ENCODE data around the gene TULP3. TPM values are rescaled to one million over a fixed set of nuclear protein-coding genes. Genes with fewer than 3 reads are reported as not detected.

Gene TULP3
- total and polyA plus RNA-seq, 2 donors (not counting 3 experiments of a cell fraction or from before 2014, with no cell fraction given): 30.8 to 31.0 TPM

DNA sequence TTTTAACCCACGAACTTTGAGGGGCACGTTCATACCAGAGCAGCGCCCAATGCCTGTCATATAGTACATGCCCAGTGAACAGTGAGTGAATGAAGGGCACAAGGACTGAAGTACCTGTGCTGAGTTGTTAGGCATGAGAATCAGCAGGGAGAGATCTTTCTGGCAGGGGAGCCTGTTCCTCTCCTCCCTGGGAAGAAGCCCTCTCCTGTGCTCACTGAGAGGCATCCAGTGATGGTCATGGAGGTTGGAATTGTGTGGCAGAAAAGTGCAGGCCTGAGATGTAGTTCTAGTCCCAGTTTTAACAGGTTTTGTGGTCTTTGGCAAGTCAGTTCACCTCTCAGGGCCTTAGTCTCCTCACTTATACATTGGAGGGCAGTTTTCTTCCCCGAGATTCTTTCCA is 89.1 kb downstream of the TULP3 start:
- Histone ChIP-seq H3K4me3 (replicated peaks in 1 of 3; ENCODE audit: insufficient read depth in 1 of 3, low read depth in 1 of 3, low read length in 3 of 3) (no peak overlapping the region), H3K79me2 (ENCODE audit: control insufficient read depth, insufficient read depth, low read length) (peaks cover 39% of the 10 kb centered on the region), H3K27me3 (ENCODE audit: control insufficient read depth in 2 of 2, insufficient read depth in 2 of 2, low read length in 2 of 2) (no peaks in the 10 kb centered on the region), H3K4me1 (ENCODE audit: control insufficient read depth, extremely low read depth, insufficient read depth, low read length) (peaks cover 2% of the 10 kb centered on the region), H2AFZ (ENCODE audit: low read depth, low read length) (no peak overlapping the region), H3K9ac (replicated peaks; ENCODE audit: extremely low read depth, insufficient read depth, low read length) (no peak overlapping the region), H3K4me2 (ENCODE audit: insufficient read depth, low read length) (no peak overlapping the region), H3K27ac (ENCODE audit: insufficient read depth, low read depth, low read length) (no peak overlapping the region), H3K9me1 (replicated peaks; ENCODE audit: control insufficient read depth, extremely low read depth, insufficient read depth, low read length) (no peaks in the 10 kb centered on the region), H3K36me3 (ENCODE audit: control insufficient read depth in 2 of 2, extremely low read depth in 1 of 2, insufficient read depth in 2 of 2, low read length in 2 of 2) (peaks cover 0 to 11% of the 10 kb centered on the region in 2 experiments), H3K9me3 (replicated peaks; ENCODE audit: control insufficient read depth, insufficient read depth, low read length) (no peaks in the 10 kb centered on the region), H4K20me1 (replicated peaks; ENCODE audit: control insufficient read depth, extremely low read depth, insufficient read depth, low read length) (no peaks in the 10 kb centered on the region)
- BruUV-seq (replicated peaks): no TSS peak
- intact Hi-C loops (cut with micrococcal nuclease) (no loop called here), dilution Hi-C loops (cut with MboI; ENCODE audit: extremely low pct_ligation_motif_present, low sequenced_read_pairs) (no loop called here)
- TF ChIP-seq MYC (IDR thresholded peaks at IDR 0.05; ENCODE audit: low read depth, low read length) (no peak), POLR2A (IDR thresholded peaks at IDR 0.05; ENCODE audit: low read depth, low read length) (no peak), FOS (IDR thresholded peaks at IDR 0.05; ENCODE audit: borderline replicate concordance, insufficient read depth, low read length) (no peak), POLR2AphosphoS5 (IDR thresholded peaks at IDR 0.05; ENCODE audit: insufficient read depth, low read depth, low read length) (no peak), EZH2 (IDR thresholded peaks at IDR 0.05; ENCODE audit: borderline replicate concordance, low read depth, low read length, severe bottlenecking) (no peak), JUN (IDR thresholded peaks at IDR 0.05; ENCODE audit: borderline replicate concordance, insufficient read depth, insufficient read length, low read depth) (no peak), GATA2 (IDR thresholded peaks at IDR 0.05; ENCODE audit: insufficient read depth, insufficient read length, low read depth, low read length) (no peak)
- TF ChIP-seq, protein P1, sequence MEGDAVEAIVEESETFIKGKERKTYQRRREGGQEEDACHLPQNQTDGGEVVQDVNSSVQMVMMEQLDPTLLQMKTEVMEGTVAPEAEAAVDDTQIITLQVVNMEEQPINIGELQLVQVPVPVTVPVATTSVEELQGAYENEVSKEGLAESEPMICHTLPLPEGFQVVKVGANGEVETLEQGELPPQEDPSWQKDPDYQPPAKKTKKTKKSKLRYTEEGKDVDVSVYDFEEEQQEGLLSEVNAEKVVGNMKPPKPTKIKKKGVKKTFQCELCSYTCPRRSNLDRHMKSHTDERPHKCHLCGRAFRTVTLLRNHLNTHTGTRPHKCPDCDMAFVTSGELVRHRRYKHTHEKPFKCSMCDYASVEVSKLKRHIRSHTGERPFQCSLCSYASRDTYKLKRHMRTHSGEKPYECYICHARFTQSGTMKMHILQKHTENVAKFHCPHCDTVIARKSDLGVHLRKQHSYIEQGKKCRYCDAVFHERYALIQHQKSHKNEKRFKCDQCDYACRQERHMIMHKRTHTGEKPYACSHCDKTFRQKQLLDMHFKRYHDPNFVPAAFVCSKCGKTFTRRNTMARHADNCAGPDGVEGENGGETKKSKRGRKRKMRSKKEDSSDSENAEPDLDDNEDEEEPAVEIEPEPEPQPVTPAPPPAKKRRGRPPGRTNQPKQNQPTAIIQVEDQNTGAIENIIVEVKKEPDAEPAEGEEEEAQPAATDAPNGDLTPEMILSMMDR (IDR thresholded peaks at IDR 0.05; ENCODE audit: extremely low read depth in 1 of 2, insufficient read depth in 1 of 2, low read depth in 1 of 2, low read length in 2 of 2): no peak
- TF ChIP-seq, protein P2, sequence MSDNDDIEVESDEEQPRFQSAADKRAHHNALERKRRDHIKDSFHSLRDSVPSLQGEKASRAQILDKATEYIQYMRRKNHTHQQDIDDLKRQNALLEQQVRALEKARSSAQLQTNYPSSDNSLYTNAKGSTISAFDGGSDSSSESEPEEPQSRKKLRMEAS (IDR thresholded peaks at IDR 0.05; ENCODE audit: insufficient read depth, insufficient read length): no peak
- POLR2A ChIA-PET: no interaction called here
- CTCF ChIA-PET: interaction anchor here (0.6 kb wide), 1 partner anchor 95 kb away, joined by 3 read pairs; no protein-coding TSS in a partner anchor
- DNase-seq (ENCODE audit: low read depth, low spot score) (no peak), FAIRE-seq (no peak)

All from endothelial cell of umbilical vein (primary cell).